GM10266 (cell line): Measurements from ENCODE around the gene SCAF11.

ENCODE experiments used
- DNase-seq: peaks from one replicate; pipeline ENCODE4 v3.0.0; 2012; ENCODE audit errors: extremely low spot score
- CTCF ChIP-seq: IDR thresholded peaks from 2 replicates; pipeline ENCODE4 v1.5.1; 2012; ENCODE audit warnings: mild to moderate bottlenecking, low read depth; ENCODE audit not compliant: control insufficient read depth, insufficient read depth; ENCODE audit errors: missing control alignments

SCAF11 gene

GRCh38 chr12:45938566-45938965 lies 51.8 kb downstream of the SCAF11 start:
- no peak for TF ChIP-seq CTCF
- no peak for DNase-seq

GRCh38 chr12:45934956-45935355 lies 55.4 kb downstream of the SCAF11 start:
- no peak for DNase-seq
- TF ChIP-seq CTCF = no peak

- TF ChIP-seq CTCF = no peak
- no peak for DNase-seq
These were observed 56.9 kb downstream of the SCAF11 start for GRCh38 chr12:45933504-45933903.

GRCh38 chr12:45930369-45930768 lies 60.0 kb downstream of the SCAF11 start:
- DNase-seq = no peak
- no peak for TF ChIP-seq CTCF

GRCh38 chr12:45928309-45928708 lies 62.1 kb downstream of the SCAF11 start:
- no peak for DNase-seq

GRCh38 chr12:45918818-45919217 lies 71.6 kb downstream of the SCAF11 start:
- no peak for DNase-seq
- TF ChIP-seq CTCF = no peak

More at GRCh38 chr12:45928309-45928708, 62.1 kb downstream of the SCAF11 start:
- TF ChIP-seq CTCF = no peak

- DNase-seq = no peak
- TF ChIP-seq CTCF = no peak
These were observed 75.0 kb downstream of the SCAF11 start for GRCh38 chr12:45915405-45915804.
